Measurements from ENCODE around the gene HDAC6. TPM values are rescaled to one million over a fixed set of nuclear protein-coding genes. Genes with fewer than 3 reads are reported as not detected.

The HDAC6 gene
- total and polyA plus RNA-seq, 10 of the 15 experiments (the other 5 are each of a cell fraction or from before 2014, with no cell fraction given) = 8.3 to 47.0 (median 34.1) TPM

- RAD21 ChIA-PET (ENCODE audit: unreplicated experiment) = no interaction called here
- in situ Hi-C loops (cut with MboI) = no loop called here
- H3K9me3 ChIP-seq (replicated peaks; ENCODE audit: control insufficient read depth, insufficient read depth, low read length) = no peaks in the 10 kb centered on the region
- H3K27ac ChIP-seq (ENCODE audit: control insufficient read depth, insufficient read depth) = no peak within 1 kb of the TSS
- 41% methylated on average over 11 of the region's 12 CpGs for WGBS (ENCODE audit: insufficient coverage, insufficient replicate concordance, low lambda C conversion rate, missing lambda C conversion rate)
- TF ChIP-seq MYB (IDR thresholded peaks at IDR 0.05; ENCODE audit: borderline replicate concordance, low read depth, low read length) (no peak), CTCF (IDR thresholded peaks at IDR 0.05 in 2 of 3, conservative IDR thresholded peaks at IDR 0.05 in 1 of 3; ENCODE audit: control insufficient read depth in 2 of 3, extremely low read depth in 1 of 3, insufficient read depth in 1 of 3, low read depth in 3 of 3, low read length in 3 of 3) (peak in 1 of 3 experiments; percentile 26; a peak in 2 of 6 replicates), RAD21 (IDR thresholded peaks at IDR 0.05; ENCODE audit: insufficient read depth, low read depth, low read length) (peak; percentile 53), TCF7 (IDR thresholded peaks at IDR 0.05; ENCODE audit: borderline replicate concordance) (no peak), JUND (IDR thresholded peaks at IDR 0.05; ENCODE audit: low read depth, low read length) (no peak), EED (IDR thresholded peaks at IDR 0.05; ENCODE audit: low read depth) (no peak), POU2F2 (IDR thresholded peaks at IDR 0.05; ENCODE audit: borderline replicate concordance, low read depth, low read length) (no peak), STAT1 (conservative IDR thresholded peaks at IDR 0.05) (no peak)
- POLR2A ChIA-PET = no interaction called here
- no peaks in the 10 kb centered on the region for H3K36me3 ChIP-seq (ENCODE audit: control insufficient read depth in 2 of 2, insufficient read depth in 2 of 2, low read length in 1 of 2)
- FAIRE-seq (no peak), ATAC-seq (peak; percentile 75), DNase-seq (ENCODE audit: low read depth, low spot score) (no peak)
- H3K4me2 ChIP-seq (ENCODE audit: control insufficient read depth, insufficient read depth) = no peak within 1 kb of the TSS
- H4K20me1 ChIP-seq (ENCODE audit: control insufficient read depth, insufficient read depth) = no peaks in the 10 kb centered on the region
- H3K79me2 ChIP-seq (ENCODE audit: control insufficient read depth, insufficient read depth, low read length) = no peaks in the 10 kb centered on the region
- H3K4me3 ChIP-seq = no peak within 1 kb of the TSS
- no peaks in the 10 kb centered on the region for H3K27me3 ChIP-seq (replicated peaks in 1 of 2; ENCODE audit: control insufficient read depth in 2 of 2, insufficient read depth in 2 of 2, low read length in 1 of 2)
- intact Hi-C loops (cut with micrococcal nuclease; ENCODE audit: unreplicated experiment) = no loop called here
- H3K4me1 ChIP-seq (ENCODE audit: control insufficient read depth, insufficient read depth, low read length) = no peaks in the 10 kb centered on the region
- no peak within 1 kb of the TSS for H3K9ac ChIP-seq (ENCODE audit: control insufficient read depth, insufficient read depth, low read length)
- no peak within 1 kb of the TSS for H2AFZ ChIP-seq (ENCODE audit: control insufficient read depth, low read depth, low read length)
- CTCF ChIA-PET = interaction anchor here (0.6 kb wide), 1 partner anchor 405 kb away, joined by 3 read pairs; no protein-coding TSS in a partner anchor
- SMC1A ChIA-PET (ENCODE audit: uncharacterized antibody, unreplicated experiment) = no interaction called here
- BruUV-seq (replicated peaks) = no TSS peak
Observed at GRCh38 chrX:48761674-48762471, 40.0 kb upstream of the HDAC6 start, which contains the start of gene GLOD5. Gene GLOD5 (plus strand): TSS chrX:48761747. CDS start chrX:48761791, 44 bp downstream.
